K562 treated with DMSO at 1 percent for 24 hours (cell line): ENCODE results near the gene GPBP1. TPM values are rescaled to one million over a fixed set of nuclear protein-coding genes. Genes with fewer than 3 reads are reported as not detected.

Experiments
- total RNA-seq: library from RNA; unstranded; fragments of 300-600 nt; gene quantifications from 2 replicates; pipeline ENCODE4 v1.2.3, GENCODE V29; 2022; ENCODE audit warnings: low read depth; ENCODE audit not compliant: insufficient read depth

The GPBP1 gene, protein sequence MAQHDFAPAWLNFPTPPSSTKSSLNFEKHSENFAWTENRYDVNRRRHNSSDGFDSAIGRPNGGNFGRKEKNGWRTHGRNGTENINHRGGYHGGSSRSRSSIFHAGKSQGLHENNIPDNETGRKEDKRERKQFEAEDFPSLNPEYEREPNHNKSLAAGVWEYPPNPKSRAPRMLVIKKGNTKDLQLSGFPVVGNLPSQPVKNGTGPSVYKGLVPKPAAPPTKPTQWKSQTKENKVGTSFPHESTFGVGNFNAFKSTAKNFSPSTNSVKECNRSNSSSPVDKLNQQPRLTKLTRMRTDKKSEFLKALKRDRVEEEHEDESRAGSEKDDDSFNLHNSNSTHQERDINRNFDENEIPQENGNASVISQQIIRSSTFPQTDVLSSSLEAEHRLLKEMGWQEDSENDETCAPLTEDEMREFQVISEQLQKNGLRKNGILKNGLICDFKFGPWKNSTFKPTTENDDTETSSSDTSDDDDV
- total RNA-seq: 41.9 and 48.2 TPM in 2 replicates

GRCh38 chr5:57173319-57174127, at the start of gene GPBP1:
GPBP1 (plus strand) TSS chr5:57174059; CDS start chr5:57214131, 40,072 bp downstream.

Other genes with a start within 250 kb of the GPBP1 start
- 6.3 and 8.5 TPM in 2 replicates for gene MIER3, start 221.9 kb upstream of the GPBP1 start, total RNA-seq